CD4-positive, alpha-beta T cell treated with Interleukin-6 at 100 ng/mL for 8 hours (primary cell): ENCODE measurements around the gene CFAP92.
"Not testable (repeated sequence)": the region's sequence is repeated elsewhere in the genome, so short reads cannot be mapped to it uniquely, and the experiment has no call there.

ENCODE experiments used
- DNase-seq: peaks from one replicate; pipeline ENCODE4 v3.0.0-alpha.2; 2020; ENCODE audit warnings: mixed read lengths, low spot score

Gene CFAP92

GRCh38 chr3:128935922-128936321 lies 58.0 kb downstream of the CFAP92 start:
- DNase-seq: no peak

GRCh38 chr3:128933922-128934253 lies 60.0 kb downstream of the CFAP92 start:
- DNase-seq: no peak

GRCh38 chr3:128933213-128933921 lies 60.5 kb downstream of the CFAP92 start:
- no peak for DNase-seq

GRCh38 chr3:128932516-128933212 lies 61.2 kb downstream of the CFAP92 start:
- DNase-seq: no peak

- DNase-seq: no peak
These were observed 62.8 kb downstream of the CFAP92 start for GRCh38 chr3:128931046-128931445.

GRCh38 chr3:128929364-128929763 lies 64.5 kb downstream of the CFAP92 start:
- no peak for DNase-seq

- not testable (repeated sequence) for DNase-seq
These were observed 69.9 kb downstream of the CFAP92 start for GRCh38 chr3:128923986-128924385.

- DNase-seq: peak; percentile 36
These were observed 70.3 kb downstream of the CFAP92 start for GRCh38 chr3:128923576-128923975.

- DNase-seq: peak; percentile 65
These were observed 70.9 kb downstream of the CFAP92 start for GRCh38 chr3:128922804-128923459.

GRCh38 chr3:128919988-128920387 lies 73.9 kb downstream of the CFAP92 start:
- DNase-seq: no peak

GRCh38 chr3:128917291-128917690 lies 76.6 kb downstream of the CFAP92 start:
- no peak for DNase-seq

GRCh38 chr3:128914966-128915645 lies 78.8 kb downstream of the CFAP92 start:
- DNase-seq: no peak

- DNase-seq: no peak
These were observed 82.0 kb downstream of the CFAP92 start for GRCh38 chr3:128911911-128912310.

GRCh38 chr3:128910006-128910405 lies 83.9 kb downstream of the CFAP92 start:
- no peak for DNase-seq

- DNase-seq: no peak
These were observed 84.9 kb downstream of the CFAP92 start for GRCh38 chr3:128908951-128909350.

- DNase-seq: no peak
These were observed 86.0 kb downstream of the CFAP92 start for GRCh38 chr3:128907706-128908445.

GRCh38 chr3:128906804-128907525 lies 86.9 kb downstream of the CFAP92 start:
- DNase-seq: no peak

GRCh38 chr3:128906031-128906803 lies 87.7 kb downstream of the CFAP92 start:
- DNase-seq: no peak

- no peak for DNase-seq
These were observed 90.4 kb downstream of the CFAP92 start for GRCh38 chr3:128903501-128903900.

GRCh38 chr3:128902426-128902825 lies 91.5 kb downstream of the CFAP92 start:
- no peak for DNase-seq
